ENCODE data around the gene IQSEC2. TPM values are rescaled to one million over a fixed set of nuclear protein-coding genes. Genes with fewer than 3 reads are reported as not detected.

Gene IQSEC2
- total RNA-seq, 6 experiments from 2014 or later = 1.9 to 2.8 (median 2.2) TPM

DNA sequence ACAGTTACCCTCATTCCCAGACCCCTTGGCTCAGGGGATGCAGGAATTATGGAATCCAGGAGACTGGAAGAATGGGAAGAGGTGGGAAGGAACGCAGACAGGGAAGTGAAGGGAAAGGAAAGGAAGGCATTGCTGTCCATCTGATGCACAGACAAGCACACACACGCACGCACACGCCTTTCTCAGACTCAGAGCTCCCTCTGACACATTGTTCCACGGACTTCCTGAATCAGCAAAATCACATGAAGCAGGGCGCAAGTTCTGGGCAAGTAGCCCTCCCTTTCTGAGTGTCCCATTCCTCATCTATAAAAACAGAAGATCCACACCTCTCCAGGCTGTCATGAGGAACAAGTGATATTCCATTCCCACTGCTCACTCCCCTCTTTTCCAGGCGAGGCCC is 13.2 kb downstream of the IQSEC2 start:
- TF ChIP-seq, protein P1, sequence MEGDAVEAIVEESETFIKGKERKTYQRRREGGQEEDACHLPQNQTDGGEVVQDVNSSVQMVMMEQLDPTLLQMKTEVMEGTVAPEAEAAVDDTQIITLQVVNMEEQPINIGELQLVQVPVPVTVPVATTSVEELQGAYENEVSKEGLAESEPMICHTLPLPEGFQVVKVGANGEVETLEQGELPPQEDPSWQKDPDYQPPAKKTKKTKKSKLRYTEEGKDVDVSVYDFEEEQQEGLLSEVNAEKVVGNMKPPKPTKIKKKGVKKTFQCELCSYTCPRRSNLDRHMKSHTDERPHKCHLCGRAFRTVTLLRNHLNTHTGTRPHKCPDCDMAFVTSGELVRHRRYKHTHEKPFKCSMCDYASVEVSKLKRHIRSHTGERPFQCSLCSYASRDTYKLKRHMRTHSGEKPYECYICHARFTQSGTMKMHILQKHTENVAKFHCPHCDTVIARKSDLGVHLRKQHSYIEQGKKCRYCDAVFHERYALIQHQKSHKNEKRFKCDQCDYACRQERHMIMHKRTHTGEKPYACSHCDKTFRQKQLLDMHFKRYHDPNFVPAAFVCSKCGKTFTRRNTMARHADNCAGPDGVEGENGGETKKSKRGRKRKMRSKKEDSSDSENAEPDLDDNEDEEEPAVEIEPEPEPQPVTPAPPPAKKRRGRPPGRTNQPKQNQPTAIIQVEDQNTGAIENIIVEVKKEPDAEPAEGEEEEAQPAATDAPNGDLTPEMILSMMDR (IDR thresholded peaks at IDR 0.05) = no peak
- DNase-seq (no peak), ATAC-seq (peak in 1 of 4 donors; percentile 27)
- H3K9me3 ChIP-seq = no peaks in the 10 kb centered on the region
- H3K4me1 ChIP-seq = no peaks in the 10 kb centered on the region
- intact Hi-C loops (cut with DNase I) = no loop called here
- no peak overlapping the region for H3K4me3 ChIP-seq
- 56% methylated on average over 7 of the region's 7 CpGs for WGBS (ENCODE audit: insufficient coverage, low coverage, low lambda C conversion rate, missing lambda C conversion rate)
- no peak overlapping the region for H3K27ac ChIP-seq
- no peaks in the 10 kb centered on the region for H3K36me3 ChIP-seq
- H3K27me3 ChIP-seq = no peaks in the 10 kb centered on the region

DNA sequence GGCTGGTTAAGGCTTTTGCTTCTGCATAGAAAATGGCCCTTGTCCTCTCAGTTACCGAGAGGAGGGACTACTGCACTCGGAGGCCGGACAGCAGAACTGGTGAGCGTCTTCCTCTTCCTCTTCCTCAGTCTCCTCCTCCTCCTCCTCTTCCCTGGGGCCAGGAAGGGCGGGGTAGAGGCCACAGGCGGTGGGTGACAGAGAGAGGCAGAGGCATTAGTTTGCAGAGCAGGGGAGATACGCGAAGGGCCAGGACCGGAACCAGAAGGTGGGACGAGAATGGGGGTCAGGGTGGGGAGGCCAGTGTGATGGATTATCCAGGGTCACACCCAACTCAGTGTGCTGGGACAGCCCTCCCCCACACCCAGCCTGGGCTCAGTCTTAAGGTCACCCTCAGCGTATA is 14.5 kb downstream of the IQSEC2 start:
- ATAC-seq (peak in 3 of 4 donors; percentile 41 to 60 (median 42)), DNase-seq (no peak)
- 52% methylated on average over 9 of the region's 11 CpGs for WGBS (ENCODE audit: insufficient coverage, low coverage, low lambda C conversion rate, missing lambda C conversion rate)
- intact Hi-C loops (cut with DNase I) = no loop called here
- no peaks in the 10 kb centered on the region for H3K36me3 ChIP-seq
- H3K27me3 ChIP-seq = no peaks in the 10 kb centered on the region
- no peak overlapping the region for H3K4me3 ChIP-seq
- no peak overlapping the region for H3K27ac ChIP-seq
- TF ChIP-seq, protein P1 (IDR thresholded peaks at IDR 0.05) = no peak
- no peak for TF ChIP-seq POLR2A (IDR thresholded peaks at IDR 0.05)
- no peaks in the 10 kb centered on the region for H3K4me1 ChIP-seq
- H3K9me3 ChIP-seq = no peaks in the 10 kb centered on the region

DNA sequence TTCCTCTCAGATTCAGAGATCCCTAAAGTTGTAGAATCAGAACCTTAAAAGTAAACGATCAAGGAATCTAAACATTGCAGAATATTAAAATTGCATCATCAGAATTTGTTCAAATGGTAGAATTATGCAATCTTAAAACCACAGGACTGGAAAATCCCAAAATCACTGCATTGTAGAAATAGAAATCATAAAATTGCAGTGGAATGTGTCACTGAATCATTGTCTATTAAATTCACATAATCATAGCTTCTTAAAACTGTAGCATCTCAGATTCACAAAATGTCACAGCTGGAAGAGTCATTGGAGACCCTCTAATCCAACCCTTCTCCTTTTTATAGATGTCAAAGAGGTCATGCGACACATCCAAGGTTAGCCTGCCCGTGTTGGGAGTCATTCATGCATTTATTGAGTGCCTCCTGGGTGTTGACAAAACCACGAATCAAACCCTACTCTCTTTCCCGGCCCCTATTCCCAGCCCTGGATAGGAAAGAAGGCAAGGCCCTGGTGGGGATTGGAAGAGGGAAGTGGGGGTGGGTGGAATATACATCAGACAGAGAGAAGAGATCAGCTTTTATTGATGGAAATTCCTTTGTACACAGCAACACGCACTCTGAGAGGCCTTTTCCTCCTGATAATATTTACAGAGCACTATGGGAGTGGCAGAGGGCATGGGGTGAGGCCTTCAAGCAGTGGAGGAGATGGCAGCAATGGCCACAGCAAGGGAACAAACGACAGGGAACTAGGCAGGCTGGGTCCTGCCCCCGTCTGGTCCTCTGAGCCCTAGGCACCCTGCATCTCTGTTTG is 15.4 kb downstream of the IQSEC2 start:
- 42% methylated on average over 7 of the region's 8 CpGs for WGBS (ENCODE audit: insufficient coverage, low coverage, low lambda C conversion rate, missing lambda C conversion rate)
- no peaks in the 10 kb centered on the region for H3K9me3 ChIP-seq
- TF ChIP-seq POLR2A (IDR thresholded peaks at IDR 0.05) = no peak
- TF ChIP-seq, protein P1 (IDR thresholded peaks at IDR 0.05) = no peak
- no peak for ATAC-seq
- no peaks in the 10 kb centered on the region for H3K27me3 ChIP-seq
- no peak for DNase-seq
- no peak overlapping the region for H3K4me3 ChIP-seq
- intact Hi-C loops (cut with DNase I) = no loop called here
- no peak overlapping the region for H3K27ac ChIP-seq
- H3K36me3 ChIP-seq = no peaks in the 10 kb centered on the region
- H3K4me1 ChIP-seq = no peaks in the 10 kb centered on the region

DNA sequence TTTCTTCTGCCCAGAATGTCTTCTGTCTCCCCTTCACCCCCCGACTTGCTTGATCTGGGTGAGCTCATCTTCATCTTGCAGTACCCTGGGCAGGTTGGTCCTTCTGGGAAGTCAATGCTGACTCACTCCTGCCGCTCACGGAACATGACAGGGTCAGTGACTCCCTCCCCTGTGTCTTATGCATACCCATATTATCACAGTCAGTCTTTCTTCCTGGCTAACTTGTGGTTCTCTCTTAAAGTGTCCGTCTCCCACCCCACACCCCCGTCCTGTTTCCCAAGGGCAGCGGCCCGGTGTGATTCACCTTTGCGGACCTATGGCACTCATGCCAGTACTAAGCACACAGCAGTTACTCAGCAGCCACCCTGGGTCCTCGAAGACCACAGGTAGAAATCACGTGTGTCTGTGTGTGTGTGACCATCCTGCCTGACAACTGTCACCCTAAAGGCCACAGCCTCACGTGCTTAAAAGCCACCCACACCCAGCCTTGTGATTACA is 17.7 kb downstream of the IQSEC2 start:
- Histone ChIP-seq H3K4me1 (no peaks in the 10 kb centered on the region), H3K4me3 (no peak overlapping the region), H3K36me3 (no peaks in the 10 kb centered on the region), H3K27me3 (no peaks in the 10 kb centered on the region), H3K27ac (no peak overlapping the region), H3K9me3 (no peaks in the 10 kb centered on the region)
- ATAC-seq (peak in 1 of 4 donors; percentile 51), DNase-seq (no peak)
- 37% methylated on average over 8 of the region's 11 CpGs for WGBS (ENCODE audit: insufficient coverage, low coverage, low lambda C conversion rate, missing lambda C conversion rate)
- intact Hi-C loops (cut with DNase I) = no loop called here
- TF ChIP-seq POLR2A (IDR thresholded peaks at IDR 0.05) = no peak
- TF ChIP-seq, protein P1 (IDR thresholded peaks at IDR 0.05) = no peak
